ENCODE results near the gene WSCD2.

DNA sequence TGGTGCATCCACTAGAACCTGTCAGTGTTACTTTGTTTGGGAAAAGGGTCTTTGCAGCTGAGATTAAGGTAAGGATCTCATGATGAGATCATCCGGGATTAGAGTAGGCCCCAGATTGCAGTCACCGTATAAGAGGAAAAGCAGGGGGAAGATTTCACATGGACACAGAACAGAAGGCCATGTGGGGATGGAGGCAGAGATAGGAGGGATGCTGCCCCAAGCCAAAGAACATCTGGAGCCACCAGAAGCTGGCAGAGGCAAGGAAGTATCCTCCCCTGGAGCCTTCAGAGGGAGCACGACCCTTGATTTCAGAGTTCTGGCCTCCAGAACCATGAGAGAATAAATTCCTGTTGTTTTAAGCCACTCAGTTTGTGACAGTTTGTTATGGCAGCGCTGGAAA is 170.4 kb downstream of the WSCD2 start:
- no peak for TF ChIP-seq EZH2 (IDR thresholded peaks at IDR 0.05; ENCODE audit: borderline replicate concordance, insufficient read depth, low read length, poor library complexity, severe bottlenecking)
- no peak for TF ChIP-seq CTCF (IDR thresholded peaks at IDR 0.05; ENCODE audit: poor library complexity, severe bottlenecking)
- TF ChIP-seq EP300 (conservative IDR thresholded peaks at IDR 0.05; ENCODE audit: poor library complexity, severe bottlenecking), result no peak
- TF ChIP-seq POLR2AphosphoS5 (IDR thresholded peaks at IDR 0.05), result no peak
- TF ChIP-seq, protein P1, sequence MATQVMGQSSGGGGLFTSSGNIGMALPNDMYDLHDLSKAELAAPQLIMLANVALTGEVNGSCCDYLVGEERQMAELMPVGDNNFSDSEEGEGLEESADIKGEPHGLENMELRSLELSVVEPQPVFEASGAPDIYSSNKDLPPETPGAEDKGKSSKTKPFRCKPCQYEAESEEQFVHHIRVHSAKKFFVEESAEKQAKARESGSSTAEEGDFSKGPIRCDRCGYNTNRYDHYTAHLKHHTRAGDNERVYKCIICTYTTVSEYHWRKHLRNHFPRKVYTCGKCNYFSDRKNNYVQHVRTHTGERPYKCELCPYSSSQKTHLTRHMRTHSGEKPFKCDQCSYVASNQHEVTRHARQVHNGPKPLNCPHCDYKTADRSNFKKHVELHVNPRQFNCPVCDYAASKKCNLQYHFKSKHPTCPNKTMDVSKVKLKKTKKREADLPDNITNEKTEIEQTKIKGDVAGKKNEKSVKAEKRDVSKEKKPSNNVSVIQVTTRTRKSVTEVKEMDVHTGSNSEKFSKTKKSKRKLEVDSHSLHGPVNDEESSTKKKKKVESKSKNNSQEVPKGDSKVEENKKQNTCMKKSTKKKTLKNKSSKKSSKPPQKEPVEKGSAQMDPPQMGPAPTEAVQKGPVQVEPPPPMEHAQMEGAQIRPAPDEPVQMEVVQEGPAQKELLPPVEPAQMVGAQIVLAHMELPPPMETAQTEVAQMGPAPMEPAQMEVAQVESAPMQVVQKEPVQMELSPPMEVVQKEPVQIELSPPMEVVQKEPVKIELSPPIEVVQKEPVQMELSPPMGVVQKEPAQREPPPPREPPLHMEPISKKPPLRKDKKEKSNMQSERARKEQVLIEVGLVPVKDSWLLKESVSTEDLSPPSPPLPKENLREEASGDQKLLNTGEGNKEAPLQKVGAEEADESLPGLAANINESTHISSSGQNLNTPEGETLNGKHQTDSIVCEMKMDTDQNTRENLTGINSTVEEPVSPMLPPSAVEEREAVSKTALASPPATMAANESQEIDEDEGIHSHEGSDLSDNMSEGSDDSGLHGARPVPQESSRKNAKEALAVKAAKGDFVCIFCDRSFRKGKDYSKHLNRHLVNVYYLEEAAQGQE (IDR thresholded peaks at IDR 0.05; ENCODE audit: borderline replicate concordance), result no peak
- TF ChIP-seq MXI1 (conservative IDR thresholded peaks at IDR 0.05; ENCODE audit: poor library complexity, severe bottlenecking), result no peak
- no peak for TF ChIP-seq TAF1 (IDR thresholded peaks at IDR 0.05; ENCODE audit: low read depth)
- TF ChIP-seq SMC3 (conservative IDR thresholded peaks at IDR 0.05; ENCODE audit: poor library complexity), result no peak
- no peak for TF ChIP-seq RAD21 (conservative IDR thresholded peaks at IDR 0.05)

Data from neural cell (in vitro differentiated cells).